Activated naive CD4-positive, alpha-beta T cell treated with anti-CD3 and anti-CD28 coated beads, Interleukin-2, amount 50 U/mL, for 72 hours (primary cell): ENCODE results near the gene RUNDC1. TPM values are rescaled to one million over a fixed set of nuclear protein-coding genes. Genes with fewer than 3 reads are reported as not detected.

Experiments
- total RNA-seq, 2 donors: library from RNA; stranded (reverse); gene quantifications; one replicate each; pipeline ENCODE4 v1.2.3, GENCODE V29; 2022

The RUNDC1 gene
- total RNA-seq, 2 donors from 2014 or later = 10.7 to 15.2 TPM

Other genes with a start within 250 kb of the RUNDC1 start
- 10 to 100 TPM; 34.2 to 56.9 TPM for gene EZH1, start 235.5 kb upstream of the RUNDC1 start, total RNA-seq
- gene RAMP2, start 219.3 kb upstream of the RUNDC1 start, total RNA-seq = not detected
- 10 to 100 TPM; 58.4 to 62.2 TPM for gene VPS25, start 207.1 kb upstream of the RUNDC1 start, total RNA-seq
- gene WNK4, start 200.0 kb upstream of the RUNDC1 start, total RNA-seq = 1 to 10 TPM in 1 of 2 donors, under 1 TPM in 1; 0.56 to 1.7 TPM
- gene COA3, start 181.9 kb upstream of the RUNDC1 start, total RNA-seq = 10 to 100 TPM; 14.8 to 32.7 TPM
- gene CNTD1, start 181.7 kb upstream of the RUNDC1 start, total RNA-seq = under 1 TPM in 1 of 2 donors, not detected in 1; 0.43 TPM
- gene BECN1, start 156.3 kb upstream of the RUNDC1 start, total RNA-seq = 10 to 100 TPM; 84.5 to 86.1 TPM
- gene PSME3, start 147.2 kb upstream of the RUNDC1 start, total RNA-seq = 10 to 100 TPM; 79.1 to 95.5 TPM
- gene AOC2, start 136.0 kb upstream of the RUNDC1 start, total RNA-seq = 1 to 10 TPM; 3.6 to 6.1 TPM
- gene AOC3, start 129.4 kb upstream of the RUNDC1 start, total RNA-seq = 1 to 10 TPM; 3.0 to 5.0 TPM
- gene G6PC1, start 79.8 kb upstream of the RUNDC1 start, total RNA-seq = not detected
- gene AARSD1, start 16.1 kb upstream of the RUNDC1 start, total RNA-seq = 10 to 100 TPM; 51.0 to 63.2 TPM
- gene PTGES3L, start 485 bp upstream of the RUNDC1 start, total RNA-seq = 1 to 10 TPM; 1.1 to 3.6 TPM
- 1,000 to 10,000 TPM; 1,275 to 1,425 TPM for gene RPL27, start 17.9 kb downstream of the RUNDC1 start, total RNA-seq
- gene IFI35, start 26.2 kb downstream of the RUNDC1 start, total RNA-seq = 10 to 100 TPM; 33.3 to 62.3 TPM
- gene VAT1, start 41.8 kb downstream of the RUNDC1 start, total RNA-seq = 10 to 100 TPM; 28.3 to 35.7 TPM
- gene RND2, start 44.7 kb downstream of the RUNDC1 start, total RNA-seq = not detected
- 100 to 1,000 TPM in 1 of 2 donors, 10 to 100 TPM in 1; 74.0 to 126 TPM for gene BRCA1, start 144.8 kb downstream of the RUNDC1 start, total RNA-seq
- 10 to 100 TPM; 56.7 to 89.2 TPM for gene NBR1, start 190.6 kb downstream of the RUNDC1 start, total RNA-seq
- gene TMEM106A, start 231.3 kb downstream of the RUNDC1 start, total RNA-seq = 10 to 100 TPM; 11.9 to 17.0 TPM
- gene CCDC200, start 248.1 kb downstream of the RUNDC1 start, total RNA-seq = under 1 TPM in 1 of 2 donors, not detected in 1; 0.48 TPM